HEK293 (cell line): ENCODE results near the gene ELOVL5.

ENCODE experiments used
- KLF1 ChIP-seq: fragments of 450-650 bp; formaldehyde crosslinking; IDR thresholded peaks from 2 replicates; pipeline ENCODE4 v1.5.1; 2016; ENCODE audit warnings: missing biosample characterization, missing genetic modification characterization
- REST ChIP-seq: fragments of 450-650 bp; formaldehyde crosslinking; IDR thresholded peaks from 2 replicates; pipeline ENCODE4 v1.5.1; 2016; ENCODE audit warnings: missing biosample characterization, missing genetic modification characterization
- WT1 ChIP-seq: fragments of 450-650 bp; formaldehyde crosslinking; IDR thresholded peaks from 2 replicates; pipeline ENCODE4 v1.5.1; 2016; ENCODE audit warnings: missing biosample characterization, missing genetic modification characterization
- ZNF18 ChIP-seq: fragments of 450-650 bp; formaldehyde crosslinking; IDR thresholded peaks from 2 replicates; pipeline ENCODE4 v1.5.1; 2016; ENCODE audit warnings: missing biosample characterization, missing genetic modification characterization
- ZNF274 ChIP-seq, 2 experiments: fragments of 200-500 bp in 1 of 2; fragments of 450-650 bp in 1 of 2; sonication (Bioruptor generic) in 1 of 2; formaldehyde crosslinking in 1 of 2; IDR thresholded peaks; 2 replicates each; pipeline versions ENCODE4 v1.5.1 to v1.6.1; 2014 to 2016; ENCODE audit warnings: borderline replicate concordance in 1 of 2, inconsistent platforms in 1 of 2, low read length in 1 of 2, missing biosample characterization in 1 of 2, missing genetic modification characterization in 1 of 2
- TF ChIP-seq, protein P1 (sequence below): fragments of 450-650 bp; formaldehyde crosslinking; IDR thresholded peaks from 2 replicates; pipeline ENCODE4 v1.5.1; 2016; ENCODE audit warnings: missing biosample characterization, missing genetic modification characterization
- TF ChIP-seq, protein P2 (sequence below): fragments of 450-650 bp; formaldehyde crosslinking; IDR thresholded peaks from 2 replicates; pipeline ENCODE4 v1.5.1; 2016; ENCODE audit warnings: missing biosample characterization, missing genetic modification characterization, borderline replicate concordance

GRCh38 chr6:53326372-53327016 is 22.3 kb downstream of the ELOVL5 start:
- TF ChIP-seq WT1 (tag by site-specific recombination) (no peak), ZNF18 (tag by site-specific recombination) (no peak), ZNF274 (IDR thresholded peaks at IDR 0.05; ENCODE audit: low read length) (no peak), ZNF274 (tag by site-specific recombination; IDR thresholded peaks at IDR 0.05; ENCODE audit: borderline replicate concordance) (no peak), KLF1 (tag by site-specific recombination) (no peak), REST (peak; percentile 54; the same call in 1 of the 2 replicates)
- TF ChIP-seq, protein P1, sequence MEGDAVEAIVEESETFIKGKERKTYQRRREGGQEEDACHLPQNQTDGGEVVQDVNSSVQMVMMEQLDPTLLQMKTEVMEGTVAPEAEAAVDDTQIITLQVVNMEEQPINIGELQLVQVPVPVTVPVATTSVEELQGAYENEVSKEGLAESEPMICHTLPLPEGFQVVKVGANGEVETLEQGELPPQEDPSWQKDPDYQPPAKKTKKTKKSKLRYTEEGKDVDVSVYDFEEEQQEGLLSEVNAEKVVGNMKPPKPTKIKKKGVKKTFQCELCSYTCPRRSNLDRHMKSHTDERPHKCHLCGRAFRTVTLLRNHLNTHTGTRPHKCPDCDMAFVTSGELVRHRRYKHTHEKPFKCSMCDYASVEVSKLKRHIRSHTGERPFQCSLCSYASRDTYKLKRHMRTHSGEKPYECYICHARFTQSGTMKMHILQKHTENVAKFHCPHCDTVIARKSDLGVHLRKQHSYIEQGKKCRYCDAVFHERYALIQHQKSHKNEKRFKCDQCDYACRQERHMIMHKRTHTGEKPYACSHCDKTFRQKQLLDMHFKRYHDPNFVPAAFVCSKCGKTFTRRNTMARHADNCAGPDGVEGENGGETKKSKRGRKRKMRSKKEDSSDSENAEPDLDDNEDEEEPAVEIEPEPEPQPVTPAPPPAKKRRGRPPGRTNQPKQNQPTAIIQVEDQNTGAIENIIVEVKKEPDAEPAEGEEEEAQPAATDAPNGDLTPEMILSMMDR (tag by site-specific recombination): no peak
- TF ChIP-seq, protein P2, sequence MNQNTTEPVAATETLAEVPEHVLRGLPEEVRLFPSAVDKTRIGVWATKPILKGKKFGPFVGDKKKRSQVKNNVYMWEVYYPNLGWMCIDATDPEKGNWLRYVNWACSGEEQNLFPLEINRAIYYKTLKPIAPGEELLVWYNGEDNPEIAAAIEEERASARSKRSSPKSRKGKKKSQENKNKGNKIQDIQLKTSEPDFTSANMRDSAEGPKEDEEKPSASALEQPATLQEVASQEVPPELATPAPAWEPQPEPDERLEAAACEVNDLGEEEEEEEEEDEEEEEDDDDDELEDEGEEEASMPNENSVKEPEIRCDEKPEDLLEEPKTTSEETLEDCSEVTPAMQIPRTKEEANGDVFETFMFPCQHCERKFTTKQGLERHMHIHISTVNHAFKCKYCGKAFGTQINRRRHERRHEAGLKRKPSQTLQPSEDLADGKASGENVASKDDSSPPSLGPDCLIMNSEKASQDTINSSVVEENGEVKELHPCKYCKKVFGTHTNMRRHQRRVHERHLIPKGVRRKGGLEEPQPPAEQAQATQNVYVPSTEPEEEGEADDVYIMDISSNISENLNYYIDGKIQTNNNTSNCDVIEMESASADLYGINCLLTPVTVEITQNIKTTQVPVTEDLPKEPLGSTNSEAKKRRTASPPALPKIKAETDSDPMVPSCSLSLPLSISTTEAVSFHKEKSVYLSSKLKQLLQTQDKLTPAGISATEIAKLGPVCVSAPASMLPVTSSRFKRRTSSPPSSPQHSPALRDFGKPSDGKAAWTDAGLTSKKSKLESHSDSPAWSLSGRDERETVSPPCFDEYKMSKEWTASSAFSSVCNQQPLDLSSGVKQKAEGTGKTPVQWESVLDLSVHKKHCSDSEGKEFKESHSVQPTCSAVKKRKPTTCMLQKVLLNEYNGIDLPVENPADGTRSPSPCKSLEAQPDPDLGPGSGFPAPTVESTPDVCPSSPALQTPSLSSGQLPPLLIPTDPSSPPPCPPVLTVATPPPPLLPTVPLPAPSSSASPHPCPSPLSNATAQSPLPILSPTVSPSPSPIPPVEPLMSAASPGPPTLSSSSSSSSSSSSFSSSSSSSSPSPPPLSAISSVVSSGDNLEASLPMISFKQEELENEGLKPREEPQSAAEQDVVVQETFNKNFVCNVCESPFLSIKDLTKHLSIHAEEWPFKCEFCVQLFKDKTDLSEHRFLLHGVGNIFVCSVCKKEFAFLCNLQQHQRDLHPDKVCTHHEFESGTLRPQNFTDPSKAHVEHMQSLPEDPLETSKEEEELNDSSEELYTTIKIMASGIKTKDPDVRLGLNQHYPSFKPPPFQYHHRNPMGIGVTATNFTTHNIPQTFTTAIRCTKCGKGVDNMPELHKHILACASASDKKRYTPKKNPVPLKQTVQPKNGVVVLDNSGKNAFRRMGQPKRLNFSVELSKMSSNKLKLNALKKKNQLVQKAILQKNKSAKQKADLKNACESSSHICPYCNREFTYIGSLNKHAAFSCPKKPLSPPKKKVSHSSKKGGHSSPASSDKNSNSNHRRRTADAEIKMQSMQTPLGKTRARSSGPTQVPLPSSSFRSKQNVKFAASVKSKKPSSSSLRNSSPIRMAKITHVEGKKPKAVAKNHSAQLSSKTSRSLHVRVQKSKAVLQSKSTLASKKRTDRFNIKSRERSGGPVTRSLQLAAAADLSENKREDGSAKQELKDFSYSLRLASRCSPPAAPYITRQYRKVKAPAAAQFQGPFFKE (tag by site-specific recombination): no peak
